ENCODE measurements around the gene FAM168A. TPM values are rescaled to one million over a fixed set of nuclear protein-coding genes. Genes with fewer than 3 reads are reported as not detected.

The FAM168A gene
- total RNA-seq, 4 donors from 2014 or later: 28.8 to 53.5 (median 30.6) TPM

- no peak overlapping the region for H3K27ac ChIP-seq
- no peak overlapping the region for H3K4me3 ChIP-seq
- no peaks in the 10 kb centered on the region for H3K27me3 ChIP-seq
- H3K9me3 ChIP-seq: no peaks in the 10 kb centered on the region
- H3K36me3 ChIP-seq: peaks cover 0 to 28% (median 0%) of the 10 kb centered on the region in 3 donors
- H3K4me1 ChIP-seq: peaks cover 0 to 36% (median 1%) of the 10 kb centered on the region in 4 donors
- no peak for DNase-seq (ENCODE audit: low spot score in 2 of 2)
- 66 to 69% methylated on average over 3 of the region's 3 CpGs for WGBS, 2 donors
- TF ChIP-seq EP300 (IDR thresholded peaks at IDR 0.05) (no peak), POLR2A (IDR thresholded peaks at IDR 0.05) (no peak)
- TF ChIP-seq, protein P1, sequence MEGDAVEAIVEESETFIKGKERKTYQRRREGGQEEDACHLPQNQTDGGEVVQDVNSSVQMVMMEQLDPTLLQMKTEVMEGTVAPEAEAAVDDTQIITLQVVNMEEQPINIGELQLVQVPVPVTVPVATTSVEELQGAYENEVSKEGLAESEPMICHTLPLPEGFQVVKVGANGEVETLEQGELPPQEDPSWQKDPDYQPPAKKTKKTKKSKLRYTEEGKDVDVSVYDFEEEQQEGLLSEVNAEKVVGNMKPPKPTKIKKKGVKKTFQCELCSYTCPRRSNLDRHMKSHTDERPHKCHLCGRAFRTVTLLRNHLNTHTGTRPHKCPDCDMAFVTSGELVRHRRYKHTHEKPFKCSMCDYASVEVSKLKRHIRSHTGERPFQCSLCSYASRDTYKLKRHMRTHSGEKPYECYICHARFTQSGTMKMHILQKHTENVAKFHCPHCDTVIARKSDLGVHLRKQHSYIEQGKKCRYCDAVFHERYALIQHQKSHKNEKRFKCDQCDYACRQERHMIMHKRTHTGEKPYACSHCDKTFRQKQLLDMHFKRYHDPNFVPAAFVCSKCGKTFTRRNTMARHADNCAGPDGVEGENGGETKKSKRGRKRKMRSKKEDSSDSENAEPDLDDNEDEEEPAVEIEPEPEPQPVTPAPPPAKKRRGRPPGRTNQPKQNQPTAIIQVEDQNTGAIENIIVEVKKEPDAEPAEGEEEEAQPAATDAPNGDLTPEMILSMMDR (IDR thresholded peaks at IDR 0.05): no peak
These were observed 196.5 kb downstream of the FAM168A start for GRCh38 chr11:73401217-73401923.

DNA sequence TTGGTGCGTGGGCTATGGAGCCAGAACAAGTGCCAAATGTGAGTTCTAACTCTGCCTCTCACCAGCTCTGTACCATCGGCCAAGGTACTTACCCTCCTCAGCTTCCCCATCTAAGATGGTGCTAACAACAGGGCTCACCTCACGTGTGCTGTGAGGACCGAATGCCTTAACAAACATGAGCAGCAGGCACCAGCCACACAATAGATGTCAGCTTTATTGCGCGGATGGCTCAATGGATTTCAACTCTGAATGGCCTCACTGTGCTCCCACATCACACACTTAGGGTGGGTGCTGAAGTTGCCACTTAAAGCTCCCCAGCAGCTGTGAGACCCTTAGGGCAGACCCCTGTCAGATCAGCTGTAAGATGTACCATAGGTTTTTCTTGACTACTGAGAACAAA, 197.6 kb downstream of the FAM168A start:
- peak in 1 of 2 donors; percentile 7 for DNase-seq (ENCODE audit: low spot score in 2 of 2)
- Histone ChIP-seq H3K4me3 (no peak overlapping the region), H3K27me3 (no peaks in the 10 kb centered on the region), H3K4me1 (peaks cover 0 to 32% (median 1%) of the 10 kb centered on the region in 4 donors), H3K27ac (no peak overlapping the region), H3K36me3 (peaks cover 0 to 19% (median 0%) of the 10 kb centered on the region in 3 donors), H3K9me3 (no peaks in the 10 kb centered on the region)
- WGBS, 2 donors: 88 to 89% methylated on average over 6 of the region's 6 CpGs
- TF ChIP-seq POLR2A (IDR thresholded peaks at IDR 0.05) (no peak), EP300 (IDR thresholded peaks at IDR 0.05) (no peak)
- TF ChIP-seq, protein P1 (IDR thresholded peaks at IDR 0.05): no peak

- H3K9me3 ChIP-seq: no peaks in the 10 kb centered on the region
- H3K36me3 ChIP-seq: peaks cover 0 to 14% (median 0%) of the 10 kb centered on the region in 3 donors
- no peak overlapping the region for H3K4me3 ChIP-seq
- DNase-seq (ENCODE audit: low spot score in 2 of 2): peak in 1 of 2 donors; percentile 9
- 90 to 95% methylated on average over 4 of the region's 4 CpGs for WGBS, 2 donors
- no peak overlapping the region for H3K27ac ChIP-seq
- peaks cover 0 to 26% (median 1%) of the 10 kb centered on the region in 4 donors for H3K4me1 ChIP-seq
- H3K27me3 ChIP-seq: no peaks in the 10 kb centered on the region
- TF ChIP-seq EP300 (IDR thresholded peaks at IDR 0.05): no peak
- TF ChIP-seq, protein P1 (IDR thresholded peaks at IDR 0.05): no peak
- TF ChIP-seq POLR2A (IDR thresholded peaks at IDR 0.05): no peak
These were observed 198.3 kb downstream of the FAM168A start for GRCh38 chr11:73399636-73400035.

- peaks cover 0 to 13% (median 0%) of the 10 kb centered on the region in 3 donors for H3K36me3 ChIP-seq
- H3K27ac ChIP-seq: no peak overlapping the region
- WGBS, 2 donors: 45 to 50% methylated on average over 6 of the region's 6 CpGs
- no peaks in the 10 kb centered on the region for H3K27me3 ChIP-seq
- peaks cover 0 to 21% (median 1%) of the 10 kb centered on the region in 4 donors for H3K4me1 ChIP-seq
- no peak overlapping the region for H3K4me3 ChIP-seq
- peak in 1 of 2 donors; percentile 9 for DNase-seq (ENCODE audit: low spot score in 2 of 2)
- TF ChIP-seq POLR2A (IDR thresholded peaks at IDR 0.05) (no peak), EP300 (IDR thresholded peaks at IDR 0.05) (no peak)
- TF ChIP-seq, protein P1 (IDR thresholded peaks at IDR 0.05): no peak
- no peaks in the 10 kb centered on the region for H3K9me3 ChIP-seq
These were observed 198.7 kb downstream of the FAM168A start for GRCh38 chr11:73399159-73399590.

- Histone ChIP-seq H3K4me3 (no peak overlapping the region), H3K36me3 (peaks cover 0 to 13% (median 0%) of the 10 kb centered on the region in 3 donors), H3K9me3 (no peaks in the 10 kb centered on the region), H3K27ac (no peak overlapping the region), H3K4me1 (peaks cover 0 to 17% (median 1%) of the 10 kb centered on the region in 4 donors), H3K27me3 (no peaks in the 10 kb centered on the region)
- peak in 1 of 2 donors; percentile 4 for DNase-seq (ENCODE audit: low spot score in 2 of 2)
- WGBS, 2 donors: 81% methylated on average over 2 of the region's 2 CpGs; no CpG with 5 or more reads in 1 of the 2 donors
- TF ChIP-seq EP300 (IDR thresholded peaks at IDR 0.05) (no peak), POLR2A (IDR thresholded peaks at IDR 0.05) (no peak)
- TF ChIP-seq, protein P1 (IDR thresholded peaks at IDR 0.05): no peak
These were observed 199.2 kb downstream of the FAM168A start for GRCh38 chr11:73398721-73399120.

Data from tibial nerve (tissue), 4 donors.